GM23338 (cell line): ENCODE measurements around the gene ABI1. TPM values are rescaled to one million over a fixed set of nuclear protein-coding genes. Genes with fewer than 3 reads are reported as not detected.
A peak's percentile ranks its signal among the peaks of the same experiment; 100 is the strongest.

ENCODE experiments used
- ATAC-seq: fragments of 200-7000 bp; cut with Tn5 transposase; 3 replicates; pipeline ENCODE4 v1.9.1; 2020
- DNase-seq: peaks from one replicate; pipeline ENCODE4 v3.0.0-alpha.2; 2015; ENCODE audit warnings: low spot score
- H2AFZ ChIP-seq: fragments of 200-600 bp; sonication (generic); 2 replicates; pipeline ENCODE4 v1.8.0; 2016; ENCODE audit warnings: antibody characterized with exemption, mild to moderate bottlenecking, moderate library complexity
- H3F3A ChIP-seq: fragments of 200-600 bp; sonication (generic); replicated peaks from 2 replicates; pipeline ENCODE4 v1.8.0; 2017; ENCODE audit warnings: antibody characterized with exemption, mixed run types, low read depth
- H3K27ac ChIP-seq: fragments of 200-600 bp; sonication (generic); 2 replicates; pipeline ENCODE4 v1.6.1; 2016; ENCODE audit warnings: low read depth
- H3K27me3 ChIP-seq: fragments of 200-600 bp; sonication (generic); 2 replicates; pipeline ENCODE4 v1.8.0; 2016; ENCODE audit warnings: mild to moderate bottlenecking, mixed run types, moderate library complexity; ENCODE audit not compliant: insufficient read depth
- H3K36me3 ChIP-seq: fragments of 200-600 bp; sonication (generic); 2 replicates; pipeline ENCODE4 v1.8.0; 2016; ENCODE audit warnings: mild to moderate bottlenecking; ENCODE audit not compliant: insufficient read depth
- H3K4me1 ChIP-seq: fragments of 200-600 bp; sonication (generic); 2 replicates; pipeline ENCODE4 v1.8.0; 2016; ENCODE audit warnings: mild to moderate bottlenecking, moderate library complexity; ENCODE audit not compliant: insufficient read depth
- H3K4me2 ChIP-seq: fragments of 200-600 bp; sonication (generic); 2 replicates; pipeline ENCODE4 v1.7.1; 2017; ENCODE audit warnings: mixed run types
- H3K4me3 ChIP-seq: fragments of 200-600 bp; sonication (generic); 2 replicates; pipeline ENCODE4 v1.6.1; 2016; ENCODE audit warnings: mixed run types
- H3K79me2 ChIP-seq: fragments of 200-600 bp; sonication (generic); replicated peaks from 2 replicates; pipeline ENCODE4 v1.8.0; 2017; ENCODE audit warnings: mild to moderate bottlenecking; ENCODE audit not compliant: insufficient read depth
- H3K9me2 ChIP-seq: fragments of 200-600 bp; sonication (generic); 2 replicates; pipeline ENCODE4 v1.8.0; 2017; ENCODE audit not compliant: insufficient read depth
- H4K20me1 ChIP-seq: fragments of 200-600 bp; sonication (generic); replicated peaks from 2 replicates; pipeline ENCODE4 v1.8.0; 2017; ENCODE audit warnings: mild to moderate bottlenecking; ENCODE audit not compliant: insufficient read depth
- H3K27ac Mint-ChIP-seq: 2 replicates; pipeline ENCODE4 v1.8.0; 2020; ENCODE audit warnings: inconsistent platforms, mild to moderate bottlenecking, moderate library complexity, mixed read lengths
- H3K27me3 Mint-ChIP-seq: 3 replicates; pipeline ENCODE4 v1.8.0; 2022; ENCODE audit warnings: low read depth, mild to moderate bottlenecking, moderate library complexity, mixed read lengths, inconsistent platforms; ENCODE audit not compliant: insufficient read depth, poor library complexity
- H3K36me3 Mint-ChIP-seq: 3 replicates; pipeline ENCODE4 v1.8.0; 2021; ENCODE audit warnings: low read depth, mild to moderate bottlenecking, inconsistent platforms, moderate library complexity, mixed read lengths
- H3K4me1 Mint-ChIP-seq: 3 replicates; pipeline ENCODE4 v1.8.0; 2020; ENCODE audit warnings: mild to moderate bottlenecking, inconsistent platforms, mixed read lengths
- H3K4me3 Mint-ChIP-seq: 3 replicates; pipeline ENCODE4 v1.8.0; 2021; ENCODE audit warnings: moderate library complexity, mild to moderate bottlenecking, inconsistent platforms, mixed read lengths
- H3K9me3 Mint-ChIP-seq: 3 replicates; pipeline ENCODE4 v1.8.0; 2020; ENCODE audit warnings: moderate library complexity, mild to moderate bottlenecking, inconsistent platforms, mixed read lengths
- CREB1 ChIP-seq: fragments of 250-450 bp; sonication (Bioruptor Pico); IDR thresholded peaks from 2 replicates; pipeline ENCODE4 v1.5.0; 2020; ENCODE audit warnings: low read depth, mild to moderate bottlenecking, moderate library complexity
- CTCF ChIP-seq, 2 experiments: fragments of 200-600 bp in 1 of 2; sonication (generic) in 1 of 2; conservative IDR thresholded peaks; 2 replicates each; pipeline versions ENCODE4 v1.5.1 to v1.6.1; 2016 to 2017; ENCODE audit warnings: antibody characterized with exemption in 2 of 2, low read depth in 2 of 2, mild to moderate bottlenecking in 2 of 2, moderate library complexity in 1 of 2
- ETS1 ChIP-seq: IDR thresholded peaks from 2 replicates; pipeline ENCODE4 v1.6.1; 2016; ENCODE audit warnings: antibody characterized with exemption
- EZH2 ChIP-seq: fragments of 200-600 bp; sonication (generic); IDR thresholded peaks from one replicate; pipeline ENCODE4 v1.8.0; 2017; ENCODE audit warnings: antibody characterized with exemption, mild to moderate bottlenecking, low read depth; ENCODE audit not compliant: unreplicated experiment
- EZH2phosphoT487 ChIP-seq: fragments of 200-600 bp; sonication (generic); IDR thresholded peaks from one replicate; pipeline ENCODE4 v1.8.1; 2018; ENCODE audit warnings: antibody characterized with exemption; ENCODE audit not compliant: unreplicated experiment
- JUNB ChIP-seq: IDR thresholded peaks from one replicate; pipeline ENCODE4 v1.6.1; 2016; ENCODE audit warnings: antibody characterized with exemption; ENCODE audit not compliant: unreplicated experiment
- NANOG ChIP-seq: IDR thresholded peaks from 2 replicates; pipeline ENCODE4 v1.6.1; 2016; ENCODE audit warnings: antibody characterized with exemption, borderline replicate concordance
- POLR2AphosphoS5 ChIP-seq: IDR thresholded peaks from 2 replicates; pipeline ENCODE4 v1.6.1; 2016; ENCODE audit warnings: antibody characterized with exemption, low read depth
- REST ChIP-seq: IDR thresholded peaks from one replicate; pipeline ENCODE4 v1.6.1; 2018; ENCODE audit warnings: antibody characterized with exemption; ENCODE audit not compliant: unreplicated experiment
- STAT1 ChIP-seq: IDR thresholded peaks from one replicate; pipeline ENCODE4 v1.6.1; 2016; ENCODE audit warnings: antibody characterized with exemption; ENCODE audit not compliant: unreplicated experiment
- ZNF114 ChIP-seq: fragments of 250-450 bp; sonication (Bioruptor Pico); IDR thresholded peaks from 2 replicates; pipeline ENCODE4 v1.5.0; 2020; ENCODE audit warnings: mild to moderate bottlenecking, moderate library complexity
- ZNF331 ChIP-seq: fragments of 250-450 bp; sonication (Bioruptor Pico); IDR thresholded peaks from 2 replicates; pipeline ENCODE4 v1.5.0; 2020; ENCODE audit warnings: low read depth, mild to moderate bottlenecking, moderate library complexity
- polyA plus RNA-seq: library from polyadenylated mRNA; unstranded; fragments of >200 nt; fragmentation: Nextera tagmentation; extraction: Ambion mirVana; gene quantifications from 2 replicates; pipeline ENCODE4 v1.2.1, GENCODE V29; 2016
- total RNA-seq: library from RNA; depleted of rRNA; stranded (reverse); fragments of >200 nt; shearing (Covaris generic); gene quantifications from 2 replicates; pipeline ENCODE4 v1.2.3, GENCODE V29; 2014

The ABI1 gene
- total and polyA plus RNA-seq, 2 experiments from 2014 or later, result 22.3 to 30.7 TPM

GRCh38 chr10:26881600-26882331 is 21.0 kb upstream of the ABI1 start:
- Histone ChIP-seq H3K27me3 (no peaks in the 10 kb centered on the region), H3K27ac (no peak overlapping the region), H2AFZ (no peak overlapping the region), H3F3A (no peaks in the 10 kb centered on the region), H4K20me1 (no peaks in the 10 kb centered on the region), H3K9me2 (no peaks in the 10 kb centered on the region), H3K79me2 (no peaks in the 10 kb centered on the region), H3K36me3 (no peaks in the 10 kb centered on the region), H3K4me1 (no peaks in the 10 kb centered on the region), H3K4me2 (no peak overlapping the region), H3K4me3 (no peak overlapping the region)
- H3K4me1 Mint-ChIP-seq, result peaks cover 5% of the 10 kb centered on the region; the same call in 1 of the 3 replicates
- no peak overlapping the region for H3K27ac Mint-ChIP-seq
- TF ChIP-seq CREB1 (CRISPR knock-in tag) (no peak), CTCF (conservative IDR thresholded peaks at IDR 0.05; ENCODE audit: low read depth in 2 of 2) (peak; percentile 89)
- no peaks in the 10 kb centered on the region for H3K36me3 Mint-ChIP-seq
- DNase-seq, result peak; percentile 85
- peak overlapping the region; percentile 5; the same call in 1 of the 3 replicates for H3K4me3 Mint-ChIP-seq
- no peaks in the 10 kb centered on the region for H3K27me3 Mint-ChIP-seq
- peak; percentile 97 for ATAC-seq
- H3K9me3 Mint-ChIP-seq, result no peaks in the 10 kb centered on the region

- Mint-ChIP-seq H3K9me3 (no peaks in the 10 kb centered on the region), H3K4me3 (no peak overlapping the region), H3K36me3 (no peaks in the 10 kb centered on the region), H3K4me1 (peaks cover 5% of the 10 kb centered on the region; the same call in 1 of the 3 replicates), H3K27me3 (no peaks in the 10 kb centered on the region), H3K27ac (no peak overlapping the region)
- no peaks in the 10 kb centered on the region for H3K9me2 ChIP-seq
- no peaks in the 10 kb centered on the region for H3K79me2 ChIP-seq
- H3F3A ChIP-seq, result no peaks in the 10 kb centered on the region
- no peaks in the 10 kb centered on the region for H4K20me1 ChIP-seq
- no peak overlapping the region for H3K4me3 ChIP-seq
- H2AFZ ChIP-seq, result no peak overlapping the region
- ATAC-seq (no peak), DNase-seq (no peak)
- no peak overlapping the region for H3K27ac ChIP-seq
- no peak overlapping the region for H3K4me2 ChIP-seq
- no peaks in the 10 kb centered on the region for H3K4me1 ChIP-seq
- H3K27me3 ChIP-seq, result no peaks in the 10 kb centered on the region
- H3K36me3 ChIP-seq, result no peaks in the 10 kb centered on the region
- no peak for TF ChIP-seq EZH2
- no peak for TF ChIP-seq REST
- no peak for TF ChIP-seq JUNB
- TF ChIP-seq EZH2phosphoT487, result no peak
- TF ChIP-seq NANOG, result no peak
- TF ChIP-seq STAT1, result no peak
- TF ChIP-seq POLR2AphosphoS5, result no peak
- TF ChIP-seq ZNF331 (CRISPR knock-in tag), result no peak
- no peak for TF ChIP-seq ZNF114
- TF ChIP-seq CTCF (conservative IDR thresholded peaks at IDR 0.05; ENCODE audit: low read depth in 2 of 2), result no peak
- no peak for TF ChIP-seq ETS1
These were observed 19.0 kb upstream of the ABI1 start for GRCh38 chr10:26879744-26880143.
